Vagina (tissue), 2 donors: ENCODE data around the gene TTLL12.
A peak's percentile ranks its signal among the peaks of the same experiment; 100 is the strongest.

ENCODE experiments used
- POLR2A ChIP-seq, 2 donors: fragments of 450-650 bp; IDR thresholded peaks; one replicate each; pipeline ENCODE4 v1.6.1; 2017; ENCODE audit warnings: antibody characterized with exemption in 2 of 2, mild to moderate bottlenecking in 2 of 2, moderate library complexity in 2 of 2
- POLR2AphosphoS5 ChIP-seq, 2 donors: sonication (generic); formaldehyde crosslinking; IDR thresholded peaks; one replicate each; pipeline ENCODE4 v1.9.0; 2017; ENCODE audit warnings: antibody characterized with exemption in 2 of 2, mild to moderate bottlenecking in 2 of 2, low read depth in 1 of 2; ENCODE audit not compliant: insufficient read depth in 1 of 2
- TF ChIP-seq, protein P1 (sequence below), 3 experiments: fragments of 450-650 bp in 2 of 3; fragments of 200-600 bp in 1 of 3; sonication (generic) in 1 of 3; IDR thresholded peaks; one replicate each; pipeline ENCODE4 v1.5.1; 2017 to 2019; ENCODE audit warnings: antibody characterized with exemption in 3 of 3, mild to moderate bottlenecking in 2 of 3, moderate library complexity in 2 of 3

DNA sequence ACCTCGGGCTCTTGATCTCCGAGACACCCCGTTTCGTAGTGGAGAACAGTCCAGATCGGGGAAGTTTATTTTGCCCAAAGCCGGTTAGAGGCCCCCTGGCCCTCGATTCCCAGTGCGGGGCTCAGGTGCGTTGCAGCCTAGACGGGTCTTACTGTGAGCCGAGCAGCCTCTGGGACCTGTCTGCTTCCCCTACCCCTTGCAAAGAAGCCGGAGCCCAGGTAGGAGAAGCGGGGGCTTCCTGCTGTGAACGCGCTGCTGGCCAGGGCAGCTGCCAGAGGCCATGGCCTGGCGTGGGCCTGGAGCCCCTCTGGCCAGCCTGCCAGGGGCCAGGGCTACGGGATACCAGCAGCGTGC, 35.0 kb downstream of the TTLL12 start:
- TF ChIP-seq, protein P1, sequence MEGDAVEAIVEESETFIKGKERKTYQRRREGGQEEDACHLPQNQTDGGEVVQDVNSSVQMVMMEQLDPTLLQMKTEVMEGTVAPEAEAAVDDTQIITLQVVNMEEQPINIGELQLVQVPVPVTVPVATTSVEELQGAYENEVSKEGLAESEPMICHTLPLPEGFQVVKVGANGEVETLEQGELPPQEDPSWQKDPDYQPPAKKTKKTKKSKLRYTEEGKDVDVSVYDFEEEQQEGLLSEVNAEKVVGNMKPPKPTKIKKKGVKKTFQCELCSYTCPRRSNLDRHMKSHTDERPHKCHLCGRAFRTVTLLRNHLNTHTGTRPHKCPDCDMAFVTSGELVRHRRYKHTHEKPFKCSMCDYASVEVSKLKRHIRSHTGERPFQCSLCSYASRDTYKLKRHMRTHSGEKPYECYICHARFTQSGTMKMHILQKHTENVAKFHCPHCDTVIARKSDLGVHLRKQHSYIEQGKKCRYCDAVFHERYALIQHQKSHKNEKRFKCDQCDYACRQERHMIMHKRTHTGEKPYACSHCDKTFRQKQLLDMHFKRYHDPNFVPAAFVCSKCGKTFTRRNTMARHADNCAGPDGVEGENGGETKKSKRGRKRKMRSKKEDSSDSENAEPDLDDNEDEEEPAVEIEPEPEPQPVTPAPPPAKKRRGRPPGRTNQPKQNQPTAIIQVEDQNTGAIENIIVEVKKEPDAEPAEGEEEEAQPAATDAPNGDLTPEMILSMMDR (IDR thresholded peaks at IDR 0.05) = no peak
- no peak for TF ChIP-seq POLR2A (IDR thresholded peaks at IDR 0.05)
- peak in 1 of 2 donors; percentile 23 for TF ChIP-seq POLR2AphosphoS5 (IDR thresholded peaks at IDR 0.05; ENCODE audit: insufficient read depth in 1 of 2, low read depth in 1 of 2)
